ENCODE results near the gene MAP9. TPM values are rescaled to one million over a fixed set of nuclear protein-coding genes. Genes with fewer than 3 reads are reported as not detected.
"Not testable (repeated sequence)": the region's sequence is repeated elsewhere in the genome, so short reads cannot be mapped to it uniquely, and the experiment has no call there.

The MAP9 gene
- total RNA-seq, 2 experiments from 2014 or later: 3.1 to 4.2 TPM

DNA sequence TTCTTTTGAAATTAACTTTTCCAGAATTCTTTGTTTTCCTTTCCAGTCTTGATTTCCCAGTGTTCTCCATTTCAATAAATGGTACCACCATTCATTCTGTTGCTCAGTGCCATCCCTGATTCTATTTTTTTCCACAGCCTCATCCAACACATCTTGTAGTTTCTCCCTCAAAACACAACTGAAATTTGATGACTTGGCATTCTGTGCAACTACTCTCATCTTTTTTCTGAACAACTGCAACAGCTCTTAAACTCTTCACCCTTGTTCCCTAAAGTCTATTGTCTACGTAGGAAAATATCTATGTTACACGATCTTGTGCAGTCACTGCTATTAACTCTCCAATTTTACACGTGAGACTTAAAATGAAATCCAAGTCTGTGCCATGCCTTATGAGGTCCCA is 40.5 kb downstream of the MAP9 start:
- ChIA-PET CTCF (no interaction called here), POLR2A (no interaction called here)
- Mint-ChIP-seq H3K27ac (no peak overlapping the region), H3K27me3 (peaks cover 3% of the 10 kb centered on the region), H3K4me1 (no peaks in the 10 kb centered on the region), H3K4me3 (no peak overlapping the region), H3K9me3 (no peaks in the 10 kb centered on the region), H3K36me3 (ENCODE audit: low read depth) (no peaks in the 10 kb centered on the region)
- DNase-seq: no peak

DNA sequence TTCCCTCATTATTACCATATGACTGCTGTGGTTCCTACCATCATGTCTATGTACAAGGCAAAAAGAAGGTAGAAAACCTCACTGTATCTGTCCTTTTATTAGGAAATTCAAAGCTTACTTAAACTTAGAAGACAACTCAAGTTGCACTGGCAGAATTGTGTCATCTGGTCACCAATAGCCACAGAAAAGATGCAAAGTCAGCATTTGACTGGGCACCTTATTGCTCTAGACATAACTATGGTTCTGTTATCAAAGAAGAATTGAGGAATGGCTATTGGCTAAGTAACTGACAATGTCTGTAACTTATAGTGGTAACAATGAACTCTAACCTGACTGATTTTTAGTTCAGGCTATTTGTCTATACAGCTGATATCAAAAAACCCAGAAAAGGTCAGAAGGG is 45.3 kb downstream of the MAP9 start:
- ChIA-PET CTCF (no interaction called here), POLR2A (no interaction called here)
- H3K4me3 Mint-ChIP-seq: no peak overlapping the region
- no peaks in the 10 kb centered on the region for H3K4me1 Mint-ChIP-seq
- no peak overlapping the region for H3K27ac Mint-ChIP-seq
- peaks cover 1% of the 10 kb centered on the region for H3K27me3 Mint-ChIP-seq
- no peak for DNase-seq
- H3K36me3 Mint-ChIP-seq (ENCODE audit: low read depth): no peaks in the 10 kb centered on the region
- no peaks in the 10 kb centered on the region for H3K9me3 Mint-ChIP-seq

DNA sequence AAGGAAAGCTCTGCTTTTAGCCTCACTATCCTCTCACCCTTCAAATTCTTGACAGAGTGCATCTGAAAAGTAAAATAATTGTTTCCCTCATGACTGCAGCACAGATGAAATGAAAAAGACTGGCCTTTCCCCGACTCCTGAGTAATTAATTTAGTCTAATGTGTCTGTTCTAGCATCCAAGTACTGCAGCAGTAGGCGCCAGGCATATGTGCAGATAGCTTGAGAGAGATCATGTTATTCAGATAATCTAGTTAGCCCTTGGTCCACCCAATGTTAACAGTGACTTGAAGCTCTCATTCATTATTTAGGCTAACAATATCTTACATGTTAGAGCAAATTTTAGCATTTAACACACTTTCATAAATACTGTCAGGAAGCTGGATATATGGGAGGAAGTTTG is 54.0 kb downstream of the MAP9 start:
- Mint-ChIP-seq H3K27me3 (peaks cover 8% of the 10 kb centered on the region), H3K4me1 (no peaks in the 10 kb centered on the region), H3K9me3 (no peaks in the 10 kb centered on the region), H3K36me3 (ENCODE audit: low read depth) (no peaks in the 10 kb centered on the region), H3K4me3 (no peak overlapping the region), H3K27ac (no peak overlapping the region)
- POLR2A ChIA-PET: no interaction called here
- CTCF ChIA-PET: no interaction called here
- DNase-seq: no peak

DNA sequence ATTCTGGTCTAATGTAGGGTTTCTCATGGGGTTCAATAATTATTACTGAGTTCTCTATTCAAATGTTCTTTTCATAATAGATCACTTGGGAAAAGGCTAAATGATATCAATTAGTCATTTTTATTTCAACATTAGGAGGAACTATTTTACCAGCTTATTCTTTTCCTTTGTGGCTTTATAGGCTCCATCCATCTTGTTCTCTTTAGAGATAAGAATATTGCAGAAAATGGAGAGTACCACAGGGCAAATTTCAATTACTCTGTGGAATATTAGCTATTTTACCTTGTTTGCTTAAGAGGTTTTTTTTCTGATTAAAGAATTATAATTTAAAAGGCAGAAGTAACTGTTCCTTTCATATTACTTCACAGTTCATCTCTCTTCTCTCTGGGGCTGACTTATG is 55.8 kb downstream of the MAP9 start:
- H3K4me1 Mint-ChIP-seq: no peaks in the 10 kb centered on the region

DNA sequence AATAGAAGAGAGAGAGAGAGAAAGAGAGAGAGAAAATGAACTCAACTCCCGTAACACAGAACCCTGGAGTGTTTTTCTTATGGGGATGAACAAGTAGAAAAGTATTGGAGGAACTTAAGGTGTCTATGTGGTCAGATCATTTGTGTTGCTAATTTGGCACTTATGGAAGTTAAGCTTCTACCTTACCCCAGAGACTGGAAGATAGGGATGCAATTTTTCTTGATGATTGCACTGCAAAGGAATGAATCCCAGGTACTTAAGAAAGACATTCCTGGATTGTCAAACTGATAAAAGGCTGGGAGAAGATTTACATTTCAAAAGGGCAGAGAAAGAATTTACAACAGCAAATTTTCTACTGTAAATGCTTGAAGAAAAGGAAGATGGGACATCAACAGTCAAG is 57.2 kb downstream of the MAP9 start:
- Mint-ChIP-seq H3K27me3 (peaks cover 5% of the 10 kb centered on the region), H3K9me3 (no peaks in the 10 kb centered on the region), H3K27ac (no peak overlapping the region), H3K36me3 (ENCODE audit: low read depth) (no peaks in the 10 kb centered on the region), H3K4me3 (no peak overlapping the region), H3K4me1 (no peaks in the 10 kb centered on the region)
- no peak for DNase-seq
- CTCF ChIA-PET: interaction anchor here (0.9 kb wide), 1 partner anchor 19 kb away, joined by 3 read pairs; no protein-coding TSS in a partner anchor
- POLR2A ChIA-PET: no interaction called here

More for the DNA sequence above, 55.8 kb downstream of the MAP9 start:
- Mint-ChIP-seq H3K27ac (no peak overlapping the region), H3K36me3 (ENCODE audit: low read depth) (no peaks in the 10 kb centered on the region), H3K9me3 (no peaks in the 10 kb centered on the region), H3K27me3 (peaks cover 5% of the 10 kb centered on the region), H3K4me3 (no peak overlapping the region)
- DNase-seq: no peak
- ChIA-PET CTCF (no interaction called here), POLR2A (no interaction called here)

DNA sequence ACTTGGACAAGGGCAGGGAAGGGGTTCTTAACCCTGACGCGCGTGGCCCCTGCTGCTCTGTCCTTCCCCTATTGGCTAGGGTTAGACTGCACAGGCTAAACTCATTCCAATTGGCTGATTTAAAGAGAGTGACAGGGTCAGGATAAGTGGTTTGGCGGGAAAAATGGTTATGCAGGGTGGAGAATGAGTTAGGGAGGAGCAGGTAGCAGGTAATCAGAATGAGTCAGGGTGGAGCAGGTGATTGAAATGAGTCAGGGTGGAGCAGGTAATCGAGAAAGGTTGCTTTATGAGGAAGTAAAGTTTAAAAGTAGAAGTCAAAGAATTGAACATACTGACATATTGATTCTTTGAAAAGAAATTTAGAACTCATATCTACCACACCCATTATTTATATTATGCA is 64.7 kb downstream of the MAP9 start:
- CTCF ChIA-PET; H3K36me3 Mint-ChIP-seq (ENCODE audit: low read depth); POLR2A ChIA-PET; H3K27me3 Mint-ChIP-seq; H3K27ac Mint-ChIP-seq; H3K4me3 Mint-ChIP-seq; H3K4me1 Mint-ChIP-seq; DNase-seq; H3K9me3 Mint-ChIP-seq: not testable (repeated sequence)

DNA sequence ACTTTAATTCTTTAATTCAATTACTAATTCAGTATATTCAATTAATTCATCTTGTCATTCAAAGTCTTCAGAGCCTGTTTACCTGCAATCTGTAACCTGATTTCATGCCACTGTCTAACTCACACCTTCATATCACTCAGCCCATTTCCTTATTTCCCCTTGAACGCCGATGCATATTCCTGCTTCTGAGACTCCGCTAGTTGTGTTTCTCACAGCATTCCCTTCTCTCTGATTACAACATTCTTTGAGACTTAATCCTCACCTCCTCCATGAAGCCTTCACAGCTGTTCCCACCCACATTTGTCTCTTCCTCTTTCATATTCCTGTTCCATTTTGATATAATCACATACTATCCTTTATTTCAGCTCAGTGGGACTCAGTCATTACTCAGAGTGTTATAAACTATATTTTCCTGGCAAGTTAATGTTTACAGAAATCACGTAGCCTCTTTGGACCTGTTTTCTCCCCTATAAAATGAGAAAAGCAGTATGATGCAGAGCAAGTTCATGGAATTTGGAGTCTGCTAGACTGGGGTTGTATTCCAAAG is 69.0 kb downstream of the MAP9 start:
- H3K36me3 Mint-ChIP-seq (ENCODE audit: low read depth): no peaks in the 10 kb centered on the region
- no peak overlapping the region for H3K27ac Mint-ChIP-seq
- ChIA-PET CTCF (no interaction called here), POLR2A (no interaction called here)
- no peak overlapping the region for H3K4me3 Mint-ChIP-seq
- no peaks in the 10 kb centered on the region for H3K4me1 Mint-ChIP-seq
- H3K9me3 Mint-ChIP-seq: no peaks in the 10 kb centered on the region
- H3K27me3 Mint-ChIP-seq: peaks cover 2% of the 10 kb centered on the region
- no peak for DNase-seq

DNA sequence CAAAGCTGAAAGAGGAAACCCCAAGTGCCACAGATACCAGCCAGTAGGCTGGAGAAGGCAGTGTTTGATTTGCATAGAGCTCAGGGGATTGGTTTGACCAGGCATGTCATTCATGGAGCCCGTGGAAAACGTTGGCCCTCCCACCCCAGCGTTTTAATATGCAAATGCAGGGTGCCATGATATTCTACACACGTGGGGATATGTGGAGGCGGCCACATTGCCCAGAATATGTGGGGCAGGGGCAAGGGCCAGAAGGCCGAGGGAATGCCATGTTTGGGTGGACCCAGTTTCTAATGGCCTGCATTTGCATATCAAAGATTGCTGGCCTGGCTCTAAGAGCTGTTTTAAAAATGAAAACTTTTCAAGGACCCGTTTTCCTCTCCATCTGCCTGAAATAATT is 71.1 kb downstream of the MAP9 start:
- no peak overlapping the region for H3K4me3 Mint-ChIP-seq
- no peak for DNase-seq
- H3K27me3 Mint-ChIP-seq: no peaks in the 10 kb centered on the region
- ChIA-PET CTCF (no interaction called here), POLR2A (no interaction called here)
- no peaks in the 10 kb centered on the region for H3K9me3 Mint-ChIP-seq
- H3K36me3 Mint-ChIP-seq (ENCODE audit: low read depth): no peaks in the 10 kb centered on the region
- H3K4me1 Mint-ChIP-seq: no peaks in the 10 kb centered on the region
- H3K27ac Mint-ChIP-seq: no peak overlapping the region

DNA sequence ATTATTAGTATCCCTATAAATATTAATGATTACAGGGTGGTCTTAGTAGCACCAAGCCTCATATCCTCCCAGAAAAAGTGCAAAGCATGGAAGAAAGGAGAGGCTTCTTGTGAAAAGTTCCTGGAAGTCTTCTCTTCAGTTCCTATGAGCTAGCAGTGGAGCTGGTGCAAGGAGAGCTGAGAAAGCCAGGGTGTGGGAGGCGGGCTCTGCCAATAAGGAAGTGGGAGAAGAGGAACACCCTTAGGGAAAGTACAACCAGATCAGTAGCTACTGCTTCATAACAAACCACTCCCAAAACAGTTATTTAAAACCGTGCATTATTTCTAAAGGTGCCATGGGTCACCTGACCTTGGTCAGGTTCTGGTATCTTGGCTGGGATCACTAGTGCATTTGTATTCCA is 72.4 kb downstream of the MAP9 start:
- CTCF ChIA-PET: no interaction called here
- no peaks in the 10 kb centered on the region for H3K27me3 Mint-ChIP-seq
- H3K36me3 Mint-ChIP-seq (ENCODE audit: low read depth): no peaks in the 10 kb centered on the region
- POLR2A ChIA-PET: no interaction called here
- DNase-seq: no peak
- no peaks in the 10 kb centered on the region for H3K4me1 Mint-ChIP-seq
- no peak overlapping the region for H3K27ac Mint-ChIP-seq
- H3K4me3 Mint-ChIP-seq: no peak overlapping the region
- no peaks in the 10 kb centered on the region for H3K9me3 Mint-ChIP-seq

DNA sequence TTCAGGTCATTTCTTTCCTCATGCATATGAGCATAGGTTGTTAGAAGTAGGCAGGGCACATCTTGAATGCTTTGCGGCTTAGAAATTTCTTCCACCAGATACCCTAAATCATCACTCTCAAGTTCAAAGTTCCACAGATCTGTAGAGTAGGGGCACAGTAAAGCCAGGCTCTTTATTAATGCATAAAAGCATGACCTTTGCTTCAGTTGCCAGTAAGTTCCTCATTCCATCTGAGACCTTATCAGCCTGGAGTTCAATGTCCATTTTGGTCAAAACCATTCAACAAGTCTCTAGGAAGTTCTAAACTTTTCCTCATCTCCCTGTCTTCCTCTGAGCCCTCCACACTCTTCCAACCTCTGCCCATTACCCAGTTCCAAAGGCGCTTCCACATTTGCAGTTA is 77.7 kb downstream of the MAP9 start:
- ChIA-PET CTCF (no interaction called here), POLR2A (no interaction called here)
- H3K4me1 Mint-ChIP-seq: no peaks in the 10 kb centered on the region

More for the DNA sequence above, 77.7 kb downstream of the MAP9 start:
- Mint-ChIP-seq H3K9me3 (peaks cover 8% of the 10 kb centered on the region), H3K27ac (no peak overlapping the region), H3K27me3 (no peaks in the 10 kb centered on the region), H3K36me3 (ENCODE audit: low read depth) (no peaks in the 10 kb centered on the region), H3K4me3 (no peak overlapping the region)
- no peak for DNase-seq

Other genes starting within 250 kb of the MAP9 start
- gene NPY2R, start 168.3 kb downstream of the MAP9 start, total RNA-seq: not detected